Mesenchymal stem cell (in vitro differentiated cells and primary cell): ENCODE data around the gene RANBP3.
"Not testable (repeated sequence)": the region's sequence is repeated elsewhere in the genome, so short reads cannot be mapped to it uniquely, and the experiment has no call there.

ENCODE experiments used
- DNase-seq: peaks from one replicate; pipeline ENCODE4 v3.0.0-alpha.2; 2013
- H2AFZ ChIP-seq: one replicate; pipeline ENCODE4 v1.6.1; 2013; ENCODE audit warnings: low read depth, mild to moderate bottlenecking, control low read depth, inconsistent platforms, low read length, moderate library complexity
- H2AK5ac ChIP-seq: 2 replicates; pipeline ENCODE4 v1.6.1; 2013; ENCODE audit warnings: low read length, moderate library complexity, mild to moderate bottlenecking, inconsistent platforms; ENCODE audit not compliant: severe bottlenecking
- H2BK120ac ChIP-seq: one replicate; pipeline ENCODE4 v1.6.1; 2013; ENCODE audit warnings: low read depth, mild to moderate bottlenecking, inconsistent platforms, low read length, moderate library complexity
- H2BK12ac ChIP-seq, 2 experiments: one replicate each; pipeline ENCODE4 v1.6.1; 2013; ENCODE audit warnings: inconsistent platforms in 2 of 2, low read length in 2 of 2, mild to moderate bottlenecking in 2 of 2, moderate library complexity in 2 of 2, control low read depth in 1 of 2
- H2BK15ac ChIP-seq: one replicate; pipeline ENCODE4 v1.6.1; 2013; ENCODE audit warnings: mild to moderate bottlenecking, low read depth, inconsistent platforms; ENCODE audit not compliant: poor library complexity, severe bottlenecking
- H2BK5ac ChIP-seq: 2 replicates; pipeline ENCODE4 v1.6.1; 2013; ENCODE audit warnings: low read depth, mild to moderate bottlenecking, low read length, control low read depth, inconsistent platforms; ENCODE audit not compliant: poor library complexity, severe bottlenecking
- H3K14ac ChIP-seq, 2 experiments: one replicate each; pipeline ENCODE4 v1.6.1; 2013; ENCODE audit warnings: inconsistent platforms in 2 of 2, low read length in 2 of 2, control low read depth in 1 of 2, mild to moderate bottlenecking in 1 of 2, moderate library complexity in 1 of 2
- H3K18ac ChIP-seq, 2 experiments: one replicate each; pipeline ENCODE4 v1.6.1; 2013; ENCODE audit warnings: inconsistent platforms in 2 of 2, low read length in 2 of 2, control low read depth in 1 of 2, low read depth in 1 of 2, mild to moderate bottlenecking in 1 of 2
- H3K23ac ChIP-seq, 2 experiments: one replicate each; pipeline ENCODE4 v1.6.1; 2013; ENCODE audit warnings: inconsistent platforms in 2 of 2, low read length in 2 of 2, mild to moderate bottlenecking in 2 of 2, moderate library complexity in 2 of 2, control low read depth in 1 of 2
- H3K27ac ChIP-seq: 2 replicates; pipeline ENCODE4 v1.5.1; 2013; ENCODE audit warnings: mild to moderate bottlenecking, moderate library complexity, low read length, control low read depth, inconsistent platforms; ENCODE audit not compliant: poor library complexity, severe bottlenecking
- H3K27me3 ChIP-seq, 2 experiments: 2 replicates each; pipeline versions ENCODE4 v1.6.1 to v1.7.0; 2013; ENCODE audit warnings: low read length in 2 of 2, mild to moderate bottlenecking in 2 of 2, moderate library complexity in 2 of 2, control low read depth in 1 of 2, inconsistent platforms in 1 of 2; ENCODE audit not compliant: control insufficient read depth in 1 of 2, insufficient read depth in 1 of 2
- H3K36me3 ChIP-seq, 2 experiments: 2 replicates each; pipeline versions ENCODE4 v1.6.1 to v1.7.0; 2013; ENCODE audit warnings: low read length in 2 of 2, control low read depth in 1 of 2, inconsistent platforms in 1 of 2, low read depth in 1 of 2, mild to moderate bottlenecking in 1 of 2; ENCODE audit not compliant: insufficient read depth in 2 of 2, control insufficient read depth in 1 of 2
- H3K4ac ChIP-seq, 2 experiments: one replicate each; pipeline ENCODE4 v1.6.1; 2013; ENCODE audit warnings: inconsistent platforms in 2 of 2, low read length in 2 of 2, mild to moderate bottlenecking in 2 of 2, moderate library complexity in 2 of 2, control low read depth in 1 of 2, low read depth in 1 of 2
- H3K4me1 ChIP-seq: 2 replicates; pipeline ENCODE4 v1.6.1; 2013; ENCODE audit warnings: low read depth, low read length, control low read depth; ENCODE audit not compliant: control insufficient read depth, insufficient read depth
- H3K4me2 ChIP-seq: 2 replicates; pipeline ENCODE4 v1.6.1; 2013; ENCODE audit warnings: low read length, mild to moderate bottlenecking, inconsistent platforms; ENCODE audit not compliant: poor library complexity, severe bottlenecking
- H3K4me3 ChIP-seq, 2 experiments: 2 replicates each; pipeline versions ENCODE4 v1.5.1 to v1.7.0; 2013; ENCODE audit warnings: low read length in 2 of 2, mild to moderate bottlenecking in 2 of 2, control low read depth in 1 of 2, low read depth in 1 of 2; ENCODE audit not compliant: insufficient read depth in 1 of 2
- H3K79me1 ChIP-seq: replicated peaks from 2 replicates; pipeline ENCODE4 v1.6.1; 2013; ENCODE audit warnings: mild to moderate bottlenecking, control low read depth, low read length, inconsistent platforms; ENCODE audit not compliant: poor library complexity, severe bottlenecking
- H3K9ac ChIP-seq: 2 replicates; pipeline ENCODE4 v1.7.0; 2013; ENCODE audit warnings: mild to moderate bottlenecking, low read length, moderate library complexity
- H3K9me3 ChIP-seq: 2 replicates; pipeline ENCODE4 v1.7.0; 2013; ENCODE audit warnings: mild to moderate bottlenecking, low read length; ENCODE audit not compliant: control insufficient read depth
- H4K8ac ChIP-seq: one replicate; pipeline ENCODE4 v1.6.1; 2013; ENCODE audit warnings: inconsistent platforms, mild to moderate bottlenecking, low read length, moderate library complexity
- H4K91ac ChIP-seq: one replicate; pipeline ENCODE4 v1.6.1; 2013; ENCODE audit warnings: mild to moderate bottlenecking, low read length, inconsistent platforms
- WGBS: methylation state at CpG from one replicate; pipeline ENCODE4 v1.1.7; 2013; ENCODE audit warnings: mixed read lengths; 5-methylcytosine and 5-hydroxymethylcytosine counted together

The RANBP3 gene

DNA sequence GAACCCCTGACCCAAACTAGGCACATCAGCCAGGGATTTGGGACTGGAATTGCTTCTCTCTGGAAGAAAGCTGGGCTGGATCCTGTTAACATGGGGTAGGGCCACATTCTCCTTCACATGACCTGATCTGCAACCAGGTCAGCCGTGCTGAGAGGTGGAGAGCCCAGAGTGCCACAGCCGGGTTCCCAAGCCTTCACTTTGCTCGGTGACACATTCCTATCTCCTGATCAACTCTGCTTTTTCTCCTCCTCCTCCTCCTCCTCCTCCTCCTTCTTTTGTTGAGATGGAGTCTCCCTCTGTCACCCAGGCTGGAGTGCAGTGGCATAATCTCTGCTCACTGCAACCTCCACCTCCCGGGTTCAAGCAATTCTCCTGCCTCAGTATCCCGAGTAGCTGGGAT is 7.9 kb upstream of the RANBP3 start:
- not testable (repeated sequence) for H3K9me3 ChIP-seq, H2BK5ac ChIP-seq, H3K14ac ChIP-seq, DNase-seq, H3K4me3 ChIP-seq, H3K23ac ChIP-seq, H2BK15ac ChIP-seq, H3K79me1 ChIP-seq, H3K18ac ChIP-seq, H2AK5ac ChIP-seq, H4K8ac ChIP-seq, H3K36me3 ChIP-seq, H2BK120ac ChIP-seq, H3K27me3 ChIP-seq, H3K4me2 ChIP-seq, H2BK12ac ChIP-seq, H2AFZ ChIP-seq, H4K91ac ChIP-seq
- Histone ChIP-seq H3K27ac (peak overlapping the region; percentile 9), H3K4me1 (peaks cover 15% of the 10 kb centered on the region), H3K4ac (peak overlapping the region in 1 of 2 experiments; percentile 32), H3K9ac (peak overlapping the region; percentile 38)
- 79% methylated on average over 5 of the region's 5 CpGs for WGBS

DNA sequence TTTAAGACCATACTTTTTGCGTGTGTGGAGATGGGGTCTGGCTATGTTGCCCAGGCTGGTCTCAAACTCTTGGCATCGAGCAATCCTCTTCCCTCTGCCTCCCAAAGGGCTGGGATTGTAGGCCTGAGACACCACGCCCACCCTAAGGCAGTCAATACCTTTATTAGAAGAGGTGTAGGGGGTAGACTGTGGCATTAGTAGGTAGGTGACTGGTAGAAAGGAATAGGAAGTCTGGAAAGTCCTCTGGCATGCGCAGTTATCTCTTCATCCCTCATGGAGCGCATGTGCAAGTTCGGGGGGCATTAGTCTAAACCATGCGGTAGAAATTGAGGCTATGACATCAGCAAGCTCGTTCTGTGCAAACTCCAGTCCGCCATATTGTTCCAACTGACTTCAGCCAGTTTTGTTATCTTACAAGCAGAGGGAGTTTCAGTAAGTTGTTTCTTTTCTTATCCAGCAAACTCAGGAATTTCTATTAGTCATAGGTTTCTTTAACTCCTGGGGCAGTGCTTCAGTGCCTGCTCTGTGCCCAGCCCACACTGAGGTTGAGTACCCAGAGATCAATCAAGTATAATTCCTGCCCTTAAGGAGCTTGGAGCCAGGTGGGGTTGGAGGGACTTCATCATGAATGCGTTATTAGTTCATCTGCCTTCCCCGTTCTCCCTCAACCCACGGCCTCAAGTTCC is 7.3 kb upstream of the RANBP3 start:
- no peak overlapping the region for H3K4me2 ChIP-seq
- no peak overlapping the region for H2AFZ ChIP-seq
- H3K14ac ChIP-seq, result no peak overlapping the region
- H3K79me1 ChIP-seq, result peaks cover 3% of the 10 kb centered on the region
- no peak overlapping the region for H2BK120ac ChIP-seq
- H4K8ac ChIP-seq, result peak overlapping the region; percentile 79
- H3K27ac ChIP-seq, result peak overlapping the region; percentile 75
- H3K9ac ChIP-seq, result peak overlapping the region; percentile 38
- no peaks in the 10 kb centered on the region for H3K36me3 ChIP-seq
- no peak overlapping the region for H4K91ac ChIP-seq
- DNase-seq, result peak; percentile 44
- H2BK5ac ChIP-seq, result no peak overlapping the region
- H2BK15ac ChIP-seq, result no peak overlapping the region
- H3K9me3 ChIP-seq, result no peaks in the 10 kb centered on the region
- H3K18ac ChIP-seq, result no peak overlapping the region
- H3K23ac ChIP-seq, result no peak overlapping the region
- H3K4me1 ChIP-seq, result peaks cover 14% of the 10 kb centered on the region
- H3K4me3 ChIP-seq, result no peak overlapping the region
- no peaks in the 10 kb centered on the region for H3K27me3 ChIP-seq
- H2BK12ac ChIP-seq, result no peak overlapping the region
- WGBS, result 93% methylated on average over 11 of the region's 12 CpGs
- no peak overlapping the region for H2AK5ac ChIP-seq
- H3K4ac ChIP-seq, result peak overlapping the region in 1 of 2 experiments; percentile 32

DNA sequence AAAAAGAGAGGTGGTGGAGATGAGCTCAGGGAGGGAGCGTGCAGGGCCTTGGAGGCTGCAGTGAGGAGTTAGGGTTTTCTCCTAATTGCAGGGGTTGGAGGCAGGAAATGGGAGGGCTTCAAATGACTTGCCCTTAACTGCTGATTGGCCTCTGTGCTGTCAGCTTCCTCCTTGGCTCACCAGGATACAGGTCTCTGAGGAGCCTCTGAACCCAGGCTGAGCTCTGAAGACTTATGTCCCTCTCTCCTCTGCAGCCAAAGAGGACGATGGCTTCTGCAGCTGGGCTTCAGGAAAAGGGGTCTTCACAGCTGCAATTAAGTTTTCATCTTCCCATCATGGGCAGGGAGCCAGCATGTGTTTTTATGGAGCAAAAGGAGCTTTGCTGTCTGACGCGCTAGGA is 6.7 kb upstream of the RANBP3 start:
- H3K4me2 ChIP-seq, result no peak overlapping the region
- H3K36me3 ChIP-seq, result no peaks in the 10 kb centered on the region
- H3K27ac ChIP-seq, result peak overlapping the region; percentile 75
- no peak overlapping the region for H2BK120ac ChIP-seq
- H2AK5ac ChIP-seq, result no peak overlapping the region
- peaks cover 3% of the 10 kb centered on the region for H3K79me1 ChIP-seq
- no peaks in the 10 kb centered on the region for H3K9me3 ChIP-seq
- H3K4me1 ChIP-seq, result peaks cover 17% of the 10 kb centered on the region
- no peak overlapping the region for H4K8ac ChIP-seq
- no peak overlapping the region for H3K9ac ChIP-seq
- no peak for DNase-seq
- H2BK12ac ChIP-seq, result no peak overlapping the region
- no peak overlapping the region for H2AFZ ChIP-seq
- H2BK5ac ChIP-seq, result no peak overlapping the region
- H3K4ac ChIP-seq, result no peak overlapping the region
- H4K91ac ChIP-seq, result no peak overlapping the region
- no peaks in the 10 kb centered on the region for H3K27me3 ChIP-seq
- H3K18ac ChIP-seq, result no peak overlapping the region
- no peak overlapping the region for H3K14ac ChIP-seq
- H3K23ac ChIP-seq, result no peak overlapping the region
- WGBS, result 95% methylated on average over 4 of the region's 4 CpGs
- H3K4me3 ChIP-seq, result no peak overlapping the region
- H2BK15ac ChIP-seq, result no peak overlapping the region

DNA sequence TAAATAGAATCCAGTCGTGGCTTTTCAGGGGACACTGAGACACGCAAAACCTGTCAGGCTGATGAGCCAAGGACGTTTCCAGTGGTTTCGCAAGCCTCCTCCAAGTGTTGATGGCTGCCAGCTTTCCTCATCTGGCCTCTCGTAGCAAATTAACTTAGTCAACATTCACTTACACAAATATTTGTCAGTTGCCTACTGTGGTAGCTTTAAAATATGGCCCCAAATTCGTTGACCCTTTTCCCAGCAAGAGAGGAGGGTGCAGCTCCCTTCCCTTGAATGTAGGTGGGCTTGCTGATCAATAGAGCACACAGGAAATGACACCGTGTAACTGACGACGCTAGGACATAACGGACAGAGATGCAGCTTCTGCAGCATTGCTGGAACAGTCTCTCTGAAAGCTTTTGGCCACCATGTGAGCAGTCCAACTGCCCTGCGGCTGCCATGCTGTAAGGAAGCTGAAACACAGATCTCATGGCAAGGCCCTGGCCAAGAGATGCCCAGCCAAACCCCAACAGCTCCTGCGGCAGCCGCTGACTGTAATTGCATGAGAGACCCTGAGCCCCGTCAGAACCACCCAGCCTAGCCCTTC is 5.5 kb upstream of the RANBP3 start:
- Histone ChIP-seq H3K36me3 (no peaks in the 10 kb centered on the region), H3K23ac (no peak overlapping the region), H4K91ac (no peak overlapping the region), H3K4me3 (no peak overlapping the region), H2BK5ac (no peak overlapping the region), H3K4ac (no peak overlapping the region), H2AFZ (no peak overlapping the region), H3K9ac (no peak overlapping the region), H2AK5ac (no peak overlapping the region), H3K14ac (no peak overlapping the region), H3K27ac (no peak overlapping the region), H2BK120ac (no peak overlapping the region), H3K4me1 (peaks cover 26% of the 10 kb centered on the region), H3K18ac (no peak overlapping the region), H3K27me3 (no peaks in the 10 kb centered on the region), H3K79me1 (peaks cover 9% of the 10 kb centered on the region), H2BK12ac (no peak overlapping the region), H4K8ac (no peak overlapping the region), H3K9me3 (no peaks in the 10 kb centered on the region), H2BK15ac (no peak overlapping the region), H3K4me2 (no peak overlapping the region)
- 71% methylated on average over 14 of the region's 14 CpGs for WGBS
- peak; percentile 30 for DNase-seq
